ENCODE measurements around the gene FABP2.

The FABP2 gene

GRCh38 chr4:119271361-119272085 is 50.4 kb downstream of the FABP2 start:
- H3K27ac ChIP-seq (ENCODE audit: extremely low read depth, low read depth, low read length) = no peak overlapping the region
- no peaks in the 10 kb centered on the region for H3K4me1 ChIP-seq (ENCODE audit: control insufficient read depth, insufficient read depth, low read length)
- POLR2A ChIA-PET = no interaction called here
- no peaks in the 10 kb centered on the region for H3K9me3 ChIP-seq (ENCODE audit: control insufficient read depth, insufficient read depth, low read depth, low read length)
- H3K4me3 ChIP-seq (ENCODE audit: low read depth, low read length) = no peak overlapping the region
- TF ChIP-seq ZBTB7A (tag by site-specific recombination; IDR thresholded peaks at IDR 0.05; ENCODE audit: low read depth) (no peak), TRIM28 (IDR thresholded peaks at IDR 0.05; ENCODE audit: borderline replicate concordance, low read length) (no peak), ZNF488 (tag by site-specific recombination; IDR thresholded peaks at IDR 0.05) (no peak), PRDM4 (tag by site-specific recombination; IDR thresholded peaks at IDR 0.05) (no peak), ZBTB21 (tag by site-specific recombination; IDR thresholded peaks at IDR 0.05) (no peak), ZNF292 (tag by site-specific recombination; IDR thresholded peaks at IDR 0.05; ENCODE audit: borderline replicate concordance, low read depth) (no peak), SP7 (tag by site-specific recombination; IDR thresholded peaks at IDR 0.05) (no peak), ZIC2 (tag by site-specific recombination; IDR thresholded peaks at IDR 0.05) (no peak), WT1 (tag by site-specific recombination; IDR thresholded peaks at IDR 0.05) (no peak)
- CTCF ChIA-PET = interaction anchor here (0.6 to 1.2 kb wide), 2 partner anchors 12 to 231 kb away, joined by 3 read pairs; no protein-coding TSS in a partner anchor
- peaks cover 7 to 51% of the 10 kb centered on the region in 2 experiments for H3K36me3 ChIP-seq (ENCODE audit: control insufficient read depth in 2 of 2, insufficient read depth in 1 of 2, low read length in 2 of 2)

GRCh38 chr4:119268466-119268865 is 53.5 kb downstream of the FABP2 start:
- H3K27ac ChIP-seq (ENCODE audit: extremely low read depth, low read depth, low read length) = no peak overlapping the region
- H3K4me1 ChIP-seq (ENCODE audit: control insufficient read depth, insufficient read depth, low read length) = no peaks in the 10 kb centered on the region
- ChIA-PET POLR2A (no interaction called here), CTCF (no interaction called here)
- peaks cover 7 to 59% of the 10 kb centered on the region in 2 experiments for H3K36me3 ChIP-seq (ENCODE audit: control insufficient read depth in 2 of 2, insufficient read depth in 1 of 2, low read length in 2 of 2)
- no peak overlapping the region for H3K4me3 ChIP-seq (ENCODE audit: low read depth, low read length)
- no peaks in the 10 kb centered on the region for H3K9me3 ChIP-seq (ENCODE audit: control insufficient read depth, insufficient read depth, low read depth, low read length)
- TF ChIP-seq PRDM6 (tag by site-specific recombination; IDR thresholded peaks at IDR 0.05) = peak; percentile 39; the same call in 1 of the 2 replicates
- no peak for TF ChIP-seq HOXA7 (CRISPR knock-in tag; IDR thresholded peaks at IDR 0.05; ENCODE audit: borderline replicate concordance)
- TF ChIP-seq SP7 (tag by site-specific recombination; IDR thresholded peaks at IDR 0.05) = 0 out of 2 replicates have a peak, but pooled peaks have one; percentile 25
